Suprapubic skin (tissue), 4 donors: ENCODE measurements around the gene PPP1R26.

Experiments
- EP300 ChIP-seq: sonication (generic); formaldehyde crosslinking; IDR thresholded peaks from one replicate; pipeline ENCODE4 v1.6.1; 2017; ENCODE audit warnings: antibody characterized with exemption
- POLR2A ChIP-seq, 2 donors: fragments of 450-650 bp; IDR thresholded peaks; one replicate each; pipeline ENCODE4 v1.6.1; 2017; ENCODE audit warnings: antibody characterized with exemption in 2 of 2, mild to moderate bottlenecking in 2 of 2, moderate library complexity in 2 of 2
- POLR2AphosphoS5 ChIP-seq, 3 donors: sonication (generic); formaldehyde crosslinking; IDR thresholded peaks; one replicate each; pipeline ENCODE4 v1.6.1; 2017; ENCODE audit warnings: antibody characterized with exemption in 3 of 3
- TF ChIP-seq, protein P1 (sequence below), 2 donors: fragments of 200-600 bp in 1 of 2; fragments of 450-650 bp in 1 of 2; sonication (generic) in 1 of 2; IDR thresholded peaks; one replicate each; pipeline ENCODE4 v1.5.1; 2016 to 2019; ENCODE audit warnings: antibody characterized with exemption in 2 of 2, mild to moderate bottlenecking in 1 of 2, moderate library complexity in 1 of 2

- TF ChIP-seq POLR2AphosphoS5 (IDR thresholded peaks at IDR 0.05) (no peak), POLR2A (IDR thresholded peaks at IDR 0.05) (no peak), EP300 (no peak)
- TF ChIP-seq, protein P1, sequence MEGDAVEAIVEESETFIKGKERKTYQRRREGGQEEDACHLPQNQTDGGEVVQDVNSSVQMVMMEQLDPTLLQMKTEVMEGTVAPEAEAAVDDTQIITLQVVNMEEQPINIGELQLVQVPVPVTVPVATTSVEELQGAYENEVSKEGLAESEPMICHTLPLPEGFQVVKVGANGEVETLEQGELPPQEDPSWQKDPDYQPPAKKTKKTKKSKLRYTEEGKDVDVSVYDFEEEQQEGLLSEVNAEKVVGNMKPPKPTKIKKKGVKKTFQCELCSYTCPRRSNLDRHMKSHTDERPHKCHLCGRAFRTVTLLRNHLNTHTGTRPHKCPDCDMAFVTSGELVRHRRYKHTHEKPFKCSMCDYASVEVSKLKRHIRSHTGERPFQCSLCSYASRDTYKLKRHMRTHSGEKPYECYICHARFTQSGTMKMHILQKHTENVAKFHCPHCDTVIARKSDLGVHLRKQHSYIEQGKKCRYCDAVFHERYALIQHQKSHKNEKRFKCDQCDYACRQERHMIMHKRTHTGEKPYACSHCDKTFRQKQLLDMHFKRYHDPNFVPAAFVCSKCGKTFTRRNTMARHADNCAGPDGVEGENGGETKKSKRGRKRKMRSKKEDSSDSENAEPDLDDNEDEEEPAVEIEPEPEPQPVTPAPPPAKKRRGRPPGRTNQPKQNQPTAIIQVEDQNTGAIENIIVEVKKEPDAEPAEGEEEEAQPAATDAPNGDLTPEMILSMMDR (IDR thresholded peaks at IDR 0.05), result no peak
These were observed 26.0 kb downstream of the PPP1R26 start for GRCh38 chr9:135505406-135506187.
